Ovary (tissue), 9 donors: ENCODE results near the gene HORMAD1. TPM values are rescaled to one million over a fixed set of nuclear protein-coding genes. Genes with fewer than 3 reads are reported as not detected.
"Not testable (repeated sequence)": the region's sequence is repeated elsewhere in the genome, so short reads cannot be mapped to it uniquely, and the experiment has no call there.

Source experiments
- DNase-seq, 5 donors: peaks; one replicate each; pipeline ENCODE4 v3.0.0-alpha.2; 2019 to 2020
- H3K27ac ChIP-seq, 2 donors: fragments of 200-600 bp; one replicate each; pipeline versions ENCODE4 v1.5.1 to v1.8.0; 2019 to 2022
- H3K27me3 ChIP-seq: fragments of 200-600 bp; one replicate; pipeline ENCODE4 v1.8.0; 2022
- H3K36me3 ChIP-seq: fragments of 200-600 bp; sonication (generic); one replicate; pipeline ENCODE4 v1.5.1; 2019
- H3K4me1 ChIP-seq: one replicate; pipeline ENCODE4 v1.8.1; 2013; ENCODE audit warnings: mild to moderate bottlenecking, moderate library complexity; ENCODE audit not compliant: insufficient read depth
- H3K4me3 ChIP-seq: fragments of 200-600 bp; sonication (generic); one replicate; pipeline ENCODE4 v1.5.1; 2017
- H3K9me3 ChIP-seq, 2 donors: fragments of 200-600 bp in 1 of 2; sonication (generic) in 1 of 2; one replicate each; pipeline versions ENCODE4 v1.5.1 to v1.8.1; 2013 to 2019; ENCODE audit warnings: mild to moderate bottlenecking in 1 of 2, moderate library complexity in 1 of 2
- EP300 ChIP-seq: sonication (generic); formaldehyde crosslinking; IDR thresholded peaks from one replicate; pipeline ENCODE4 v1.6.1; 2017; ENCODE audit warnings: antibody characterized with exemption
- POLR2A ChIP-seq: fragments of 450-650 bp; IDR thresholded peaks from one replicate; pipeline ENCODE4 v1.6.1; 2017; ENCODE audit warnings: antibody characterized with exemption, mild to moderate bottlenecking, moderate library complexity
- WGBS, 3 donors: extraction: QIAGEN DNeasy Blood & Tissue Kit in 1 of 3; methylation state at CpG; one replicate each; pipeline versions ENCODE4 v1.1.5 to v1.1.7; 2013 to 2017; 5-methylcytosine and 5-hydroxymethylcytosine counted together
- intact Hi-C, 4 donors: fragments of 100-400 bp; cut with DNase I; formaldehyde crosslinking; loops; one replicate each; pipeline versions ENCODE4 v1.11.0 to v1.15.1; 2022 to 2023
- polyA plus RNA-seq, 2 donors: library from polyadenylated mRNA; stranded (reverse); fragments of 200-250 nt in 1 of 2; fragments of 350-450 nt in 1 of 2; fragmentation: Illumina TruSeq in 1 of 2; extraction: RNeasy Lipid Tissue Mini Kit (QIAGEN cat#74804) in 1 of 2; gene quantifications; one replicate each; pipeline ENCODE4 v1.2.3, GENCODE V29; 2013 to 2014
- total RNA-seq, 7 donors: library from RNA; depleted of rRNA in 2 of 7; stranded (reverse); fragments of >200 nt in 2 of 7; fragmentation: NEBNext Ultra II Directional in 3 of 7; extraction: Animal tissue kit (Norgen Biotek cat#: 25700) in 3 of 7; gene quantifications; one replicate each; pipeline versions ENCODE4 v1.1.0 to v1.2.4, GENCODE V29; 2016 to 2023
- TF ChIP-seq, protein P1 (sequence below), 3 donors: fragments of 450-650 bp in 2 of 3; fragments of 200-600 bp in 1 of 3; IDR thresholded peaks; one replicate each; pipeline versions ENCODE4 v1.5.1 to v1.8.0; 2016 to 2022; ENCODE audit warnings: antibody characterized with exemption in 3 of 3, mild to moderate bottlenecking in 1 of 3
- donor health status: DM: no; HTN: no; CAD: no; lungs with moderate emphysema.
- donor health status: DM: no; HTN: no; CAD: no.
- donor health status: Bipolar disorder and iron deficiency.
- donor health status: DM: yes; HTN: yes; CAD: no.
- donor health status: DM: no; HTN: no; CAD: no.
- donor health status: DM: yes; HTN: yes; CAD: no.

HORMAD1 gene
- total and polyA plus RNA-seq, 9 donors: 0.10 TPM; not detected in 8

DNA sequence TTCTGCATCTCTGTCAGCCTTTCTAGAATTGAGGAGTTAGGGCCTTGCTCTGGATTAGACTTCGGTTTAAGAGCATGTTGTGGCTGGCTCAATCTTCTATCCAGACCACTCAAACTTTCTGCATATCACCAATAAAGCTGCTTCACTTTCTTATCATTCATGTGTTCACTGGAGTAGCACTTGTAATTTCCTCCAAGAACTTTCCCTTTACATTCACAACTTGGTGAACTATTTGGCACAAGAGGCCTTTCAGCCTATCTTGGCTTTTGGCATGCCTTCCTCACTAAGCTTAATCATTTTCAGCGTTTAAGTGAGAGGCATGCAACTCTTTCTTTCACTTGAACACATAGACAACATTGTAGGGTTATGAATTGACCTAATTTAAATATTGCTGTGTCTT lies 3.6 kb upstream of the HORMAD1 start:
- Histone ChIP-seq H3K9me3 (no peaks in the 10 kb centered on the region), H3K27me3 (no peaks in the 10 kb centered on the region), H3K27ac (no peak overlapping the region), H3K4me3 (no peak overlapping the region), H3K4me1 (no peaks in the 10 kb centered on the region), H3K36me3 (no peaks in the 10 kb centered on the region)
- TF ChIP-seq, protein P1, sequence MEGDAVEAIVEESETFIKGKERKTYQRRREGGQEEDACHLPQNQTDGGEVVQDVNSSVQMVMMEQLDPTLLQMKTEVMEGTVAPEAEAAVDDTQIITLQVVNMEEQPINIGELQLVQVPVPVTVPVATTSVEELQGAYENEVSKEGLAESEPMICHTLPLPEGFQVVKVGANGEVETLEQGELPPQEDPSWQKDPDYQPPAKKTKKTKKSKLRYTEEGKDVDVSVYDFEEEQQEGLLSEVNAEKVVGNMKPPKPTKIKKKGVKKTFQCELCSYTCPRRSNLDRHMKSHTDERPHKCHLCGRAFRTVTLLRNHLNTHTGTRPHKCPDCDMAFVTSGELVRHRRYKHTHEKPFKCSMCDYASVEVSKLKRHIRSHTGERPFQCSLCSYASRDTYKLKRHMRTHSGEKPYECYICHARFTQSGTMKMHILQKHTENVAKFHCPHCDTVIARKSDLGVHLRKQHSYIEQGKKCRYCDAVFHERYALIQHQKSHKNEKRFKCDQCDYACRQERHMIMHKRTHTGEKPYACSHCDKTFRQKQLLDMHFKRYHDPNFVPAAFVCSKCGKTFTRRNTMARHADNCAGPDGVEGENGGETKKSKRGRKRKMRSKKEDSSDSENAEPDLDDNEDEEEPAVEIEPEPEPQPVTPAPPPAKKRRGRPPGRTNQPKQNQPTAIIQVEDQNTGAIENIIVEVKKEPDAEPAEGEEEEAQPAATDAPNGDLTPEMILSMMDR (IDR thresholded peaks at IDR 0.05): no peak
- no peak for TF ChIP-seq EP300
- no peak for TF ChIP-seq POLR2A
- no peak for DNase-seq
- WGBS, 3 donors: 64 to 81% (median 68%) methylated on average over 2 of the region's 2 CpGs
- intact Hi-C loops: no loop called here

DNA sequence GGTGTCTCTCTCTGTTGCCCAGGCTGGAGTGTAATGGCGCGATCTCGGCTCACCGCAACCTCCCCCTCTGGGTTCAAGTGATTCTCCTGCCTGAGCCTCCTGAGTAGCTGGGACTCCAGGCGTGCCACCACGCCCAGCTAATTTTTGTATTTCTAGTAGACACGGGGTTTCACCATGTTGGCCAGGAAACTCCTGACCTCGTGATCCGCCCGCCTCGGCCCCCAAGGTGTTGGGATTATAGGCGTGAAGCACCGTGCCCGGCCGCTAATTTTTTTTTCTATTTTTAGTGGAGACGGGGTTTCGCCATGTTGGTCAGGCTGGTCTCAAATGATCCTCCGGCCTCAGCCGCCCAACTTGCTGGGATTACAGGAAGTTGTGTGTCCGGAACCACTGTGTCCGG lies 597 bp downstream of the HORMAD1 start:
- intact Hi-C loops: no loop called here
- Histone ChIP-seq H3K36me3 (no peaks in the 10 kb centered on the region), H3K4me1 (no peaks in the 10 kb centered on the region), H3K27me3 (no peaks in the 10 kb centered on the region), H3K9me3 (no peaks in the 10 kb centered on the region), H3K27ac (no peak overlapping the region), H3K4me3 (no peak overlapping the region)
- 95 to 98% (median 96%) methylated on average over 21 of the region's 21 CpGs for WGBS, 3 donors
- TF ChIP-seq, protein P1 (IDR thresholded peaks at IDR 0.05): no peak
- no peak for TF ChIP-seq EP300
- TF ChIP-seq POLR2A: no peak
- no peak for DNase-seq

- 73 to 81% (median 78%) methylated on average over 11 of the region's 11 CpGs for WGBS, 3 donors
Observed at GRCh38 chr1:150718225-150718891, 2.3 kb downstream of the HORMAD1 start.

GRCh38 chr1:150709031-150709430 lies 11.7 kb downstream of the HORMAD1 start:
- H3K27me3 ChIP-seq, intact Hi-C loops, DNase-seq, H3K4me3 ChIP-seq, H3K27ac ChIP-seq, H3K36me3 ChIP-seq, H3K9me3 ChIP-seq, H3K4me1 ChIP-seq: not testable (repeated sequence)
- WGBS, 3 donors: 56 to 81% (median 65%) methylated on average over 1 of the region's 1 CpG

More at GRCh38 chr1:150718225-150718891, 2.3 kb downstream of the HORMAD1 start:
- Histone ChIP-seq H3K36me3 (no peaks in the 10 kb centered on the region), H3K9me3 (no peaks in the 10 kb centered on the region), H3K27ac (no peak overlapping the region), H3K4me1 (no peaks in the 10 kb centered on the region), H3K27me3 (no peaks in the 10 kb centered on the region), H3K4me3 (no peak overlapping the region)
- TF ChIP-seq, protein P1 (IDR thresholded peaks at IDR 0.05): no peak
- TF ChIP-seq POLR2A (no peak), EP300 (no peak)
- intact Hi-C loops: no loop called here
- DNase-seq: no peak

GRCh38 chr1:150708595-150708994 lies 12.1 kb downstream of the HORMAD1 start:
- WGBS, 3 donors: 96 to 97% (median 96%) methylated on average over 2 of the region's 2 CpGs
- Histone ChIP-seq H3K36me3 (no peaks in the 10 kb centered on the region), H3K9me3 (no peaks in the 10 kb centered on the region), H3K27me3 (no peaks in the 10 kb centered on the region), H3K27ac (no peak overlapping the region), H3K4me1 (no peaks in the 10 kb centered on the region), H3K4me3 (no peak overlapping the region)
- intact Hi-C loops: no loop called here
- DNase-seq: no peak
- TF ChIP-seq EP300 (no peak), POLR2A (no peak)
- TF ChIP-seq, protein P1 (IDR thresholded peaks at IDR 0.05): no peak
